ENCODE data around the gene GFRA1. TPM values are rescaled to one million over a fixed set of nuclear protein-coding genes. Genes with fewer than 3 reads are reported as not detected.
A peak's percentile ranks its signal among the peaks of the same experiment; 100 is the strongest.

GFRA1 gene
- total and polyA plus RNA-seq, 2 of the 4 experiments (the other 2 are of a cell fraction) = 9.1 to 9.3 TPM

DNA sequence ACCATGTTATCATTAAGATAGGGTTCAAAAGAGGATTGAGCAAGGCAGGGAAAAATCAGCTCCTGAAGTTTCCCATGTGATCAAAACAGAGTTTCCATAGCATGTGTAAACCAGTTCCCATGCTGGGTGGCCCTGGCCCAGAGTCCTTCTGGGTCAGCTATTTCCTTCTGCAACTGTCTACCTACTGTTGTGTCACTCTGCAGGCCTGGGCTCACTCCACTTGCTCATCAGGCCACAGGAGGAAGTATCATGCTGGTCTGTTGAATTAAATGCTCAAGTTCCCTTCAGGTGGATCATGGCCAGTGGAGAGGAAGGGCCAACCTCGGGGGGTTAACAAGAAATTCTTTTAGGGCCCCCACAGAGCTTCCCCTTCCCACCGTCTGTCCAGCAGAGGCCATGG is 104.7 kb downstream of the GFRA1 start:
- Histone ChIP-seq H4K8ac (ENCODE audit: low read depth in 2 of 2, low read length in 2 of 2) (no peak overlapping the region), H3K4me3 (ENCODE audit: insufficient read depth, low read depth, low read length) (no peak overlapping the region), H3K18ac (ENCODE audit: low read depth, low read length) (no peak overlapping the region), H3K27me3 (ENCODE audit: control insufficient read depth, insufficient read depth, low read length) (no peaks in the 10 kb centered on the region), H3K23ac (ENCODE audit: low read depth, low read length) (no peak overlapping the region), H2AK9ac (replicated peaks; ENCODE audit: low read depth, low read length, poor library complexity) (no peak overlapping the region), H3K56ac (ENCODE audit: extremely low read depth, insufficient read depth, low read length) (no peak overlapping the region), H4K5ac (ENCODE audit: low read depth, low read length) (no peak overlapping the region), H3K79me1 (ENCODE audit: low read depth in 1 of 2, low read length in 2 of 2) (no peaks in the 10 kb centered on the region), H3K14ac (replicated peaks; ENCODE audit: low read depth, low read length) (no peak overlapping the region), H3K9ac (ENCODE audit: low read depth, low read length) (no peak overlapping the region), H3K4me1 (ENCODE audit: control insufficient read depth, insufficient read depth, low read length) (no peaks in the 10 kb centered on the region), H3K9me3 (ENCODE audit: control insufficient read depth, insufficient read depth, low read length) (peaks cover 10% of the 10 kb centered on the region), H2AFZ (replicated peaks; ENCODE audit: low read length, poor library complexity) (no peak overlapping the region), H3K4ac (ENCODE audit: low read depth, low read length) (no peak overlapping the region), H2AK5ac (ENCODE audit: low read depth, low read length) (no peak overlapping the region), H3K4me2 (ENCODE audit: low read depth, low read length) (no peak overlapping the region), H3K9me1 (ENCODE audit: insufficient read depth, low read length) (no peaks in the 10 kb centered on the region), H3K36me3 (ENCODE audit: control insufficient read depth, insufficient read depth, low read length) (no peaks in the 10 kb centered on the region), H4K91ac (ENCODE audit: insufficient read depth, low read depth, low read length) (no peak overlapping the region), H2BK120ac (ENCODE audit: low read depth, low read length) (no peak overlapping the region), H2BK5ac (ENCODE audit: low read depth, low read length, poor library complexity, severe bottlenecking) (no peak overlapping the region), H2BK20ac (ENCODE audit: low read depth, low read length) (no peak overlapping the region), H2BK15ac (ENCODE audit: low read depth, low read length) (no peak overlapping the region), H3K27ac (ENCODE audit: insufficient read depth, low read length) (no peak overlapping the region), H4K20me1 (ENCODE audit: insufficient read depth, low read length) (no peaks in the 10 kb centered on the region)
- intact Hi-C loops (cut with micrococcal nuclease) (no loop called here), dilution Hi-C loops (cut with HindIII; ENCODE audit: low sequenced_read_pairs, unreplicated experiment) (no loop called here), in situ Hi-C loops (cut with MboI; ENCODE audit: low sequenced_read_pairs) (no loop called here)
- ChIA-PET CTCF (no interaction called here), POLR2A (ENCODE audit: unreplicated experiment) (no interaction called here)
- no peak for DNase-seq
- WGBS, 2 experiments (ENCODE audit: extremely low coverage in 2 of 2, insufficient read length in 1 of 2) = no CpG with 5 or more reads among the region's 2 CpGs
- BruUV-seq (replicated peaks) = no TSS peak
- TF ChIP-seq MAFK (IDR thresholded peaks at IDR 0.05; ENCODE audit: low read depth, low read length) = no peak
- TF ChIP-seq FOS (IDR thresholded peaks at IDR 0.05; ENCODE audit: low read depth, low read length) = no peak
- no peak for TF ChIP-seq POLR2A (IDR thresholded peaks at IDR 0.05; ENCODE audit: low read depth, low read length)
- TF ChIP-seq CHD1 (IDR thresholded peaks at IDR 0.05; ENCODE audit: low read depth, low read length) = no peak
- no peak for TF ChIP-seq SMC3 (IDR thresholded peaks at IDR 0.05; ENCODE audit: low read depth, low read length)
- no peak for TF ChIP-seq RFX5 (IDR thresholded peaks at IDR 0.05; ENCODE audit: low read depth, low read length)
- no peak for TF ChIP-seq BHLHE40 (IDR thresholded peaks at IDR 0.05; ENCODE audit: low read depth, low read length)
- no peak for TF ChIP-seq CTCF (conservative IDR thresholded peaks at IDR 0.05; ENCODE audit: low read depth, low read length)
- no peak for TF ChIP-seq ELK1 (IDR thresholded peaks at IDR 0.05; ENCODE audit: borderline replicate concordance, low read depth, low read length)
- TF ChIP-seq NFE2L2 (IDR thresholded peaks at IDR 0.05; ENCODE audit: low read depth, low read length) = no peak
- TF ChIP-seq RAD21 (IDR thresholded peaks at IDR 0.05; ENCODE audit: low read length) = no peak
- no peak for TF ChIP-seq MXI1 (IDR thresholded peaks at IDR 0.05; ENCODE audit: borderline replicate concordance, low read depth, low read length)
- TF ChIP-seq RCOR1 (IDR thresholded peaks at IDR 0.05; ENCODE audit: insufficient replicate concordance, low read length) = no peak
- no peak for TF ChIP-seq MAZ (IDR thresholded peaks at IDR 0.05; ENCODE audit: borderline replicate concordance, low read depth, low read length)
- TF ChIP-seq CEBPB (IDR thresholded peaks at IDR 0.05; ENCODE audit: low read depth, low read length) = no peak
- TF ChIP-seq, protein P1, sequence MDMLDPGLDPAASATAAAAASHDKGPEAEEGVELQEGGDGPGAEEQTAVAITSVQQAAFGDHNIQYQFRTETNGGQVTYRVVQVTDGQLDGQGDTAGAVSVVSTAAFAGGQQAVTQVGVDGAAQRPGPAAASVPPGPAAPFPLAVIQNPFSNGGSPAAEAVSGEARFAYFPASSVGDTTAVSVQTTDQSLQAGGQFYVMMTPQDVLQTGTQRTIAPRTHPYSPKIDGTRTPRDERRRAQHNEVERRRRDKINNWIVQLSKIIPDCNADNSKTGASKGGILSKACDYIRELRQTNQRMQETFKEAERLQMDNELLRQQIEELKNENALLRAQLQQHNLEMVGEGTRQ (IDR thresholded peaks at IDR 0.05; ENCODE audit: low read depth, low read length) = no peak
- 0 out of 2 replicates have a peak, but pooled peaks have one; percentile 11 for ATAC-seq (ENCODE audit: low read depth)
